Large intestine (tissue), 3 donors: ENCODE measurements around the gene MPC1L. TPM values are rescaled to one million over a fixed set of nuclear protein-coding genes. Genes with fewer than 3 reads are reported as not detected.
"Not testable (repeated sequence)": the region's sequence is repeated elsewhere in the genome, so short reads cannot be mapped to it uniquely, and the experiment has no call there.

Source experiments
- DNase-seq, 2 donors: peaks; one replicate each; pipeline versions ENCODE4 v3.0.0 to v3.0.0-alpha.2; 2013
- H3K27ac ChIP-seq: one replicate; pipeline ENCODE4 v1.5.1; 2013; ENCODE audit warnings: low read length
- H3K27me3 ChIP-seq: 2 replicates; pipeline ENCODE4 v1.6.1; 2013; ENCODE audit warnings: low read length; ENCODE audit not compliant: control insufficient read depth, insufficient read depth
- H3K36me3 ChIP-seq: 2 replicates; pipeline ENCODE4 v1.6.1; 2013; ENCODE audit warnings: low read length; ENCODE audit not compliant: control insufficient read depth, insufficient read depth
- H3K4me1 ChIP-seq: one replicate; pipeline ENCODE4 v1.6.1; 2013; ENCODE audit warnings: low read length; ENCODE audit not compliant: control insufficient read depth, insufficient read depth
- H3K4me3 ChIP-seq: one replicate; pipeline ENCODE4 v1.5.1; 2013; ENCODE audit warnings: low read length
- H3K9me3 ChIP-seq: one replicate; pipeline ENCODE4 v1.6.1; 2013; ENCODE audit warnings: mild to moderate bottlenecking, low read depth, low read length, moderate library complexity; ENCODE audit not compliant: control insufficient read depth
- WGBS: methylation state at CpG from one replicate; pipeline ENCODE4 v1.1.5; 2013; ENCODE audit warnings: low lambda C conversion rate; ENCODE audit not compliant: insufficient coverage; 5-methylcytosine and 5-hydroxymethylcytosine counted together
- polyA plus RNA-seq: library from polyadenylated mRNA; unstranded; fragments of 120-200 nt; gene quantifications from one replicate; pipeline ENCODE4 v1.2.1, GENCODE V29; 2013

Gene MPC1L
- polyA plus RNA-seq, 1 donor: not detected

DNA sequence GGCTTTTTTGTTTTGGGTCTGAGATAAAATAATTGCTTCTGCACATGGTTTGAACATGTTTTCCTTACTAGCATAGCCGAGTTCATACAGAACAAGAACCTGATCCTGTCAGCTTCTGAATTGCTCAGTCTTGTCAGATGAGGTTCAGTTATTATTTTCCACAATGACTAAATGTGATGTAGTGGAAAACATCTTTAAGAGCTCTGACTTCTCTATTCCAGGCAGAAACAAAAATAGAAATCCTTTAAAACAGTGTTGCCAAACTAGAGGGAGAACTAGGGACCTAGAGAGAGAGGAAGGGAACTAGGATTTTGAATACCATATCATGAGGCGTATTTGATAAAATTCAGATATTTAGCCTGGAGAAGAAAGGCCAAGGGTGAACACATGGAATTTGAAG is 40.4 kb upstream of the MPC1L start:
- Histone ChIP-seq H3K4me3 (no peak overlapping the region), H3K27me3 (no peaks in the 10 kb centered on the region), H3K4me1 (peaks cover 6% of the 10 kb centered on the region), H3K27ac (no peak overlapping the region), H3K36me3 (no peaks in the 10 kb centered on the region), H3K9me3 (no peaks in the 10 kb centered on the region)
- no CpG with 5 or more reads among the region's 2 CpGs for WGBS
- DNase-seq: no peak

DNA sequence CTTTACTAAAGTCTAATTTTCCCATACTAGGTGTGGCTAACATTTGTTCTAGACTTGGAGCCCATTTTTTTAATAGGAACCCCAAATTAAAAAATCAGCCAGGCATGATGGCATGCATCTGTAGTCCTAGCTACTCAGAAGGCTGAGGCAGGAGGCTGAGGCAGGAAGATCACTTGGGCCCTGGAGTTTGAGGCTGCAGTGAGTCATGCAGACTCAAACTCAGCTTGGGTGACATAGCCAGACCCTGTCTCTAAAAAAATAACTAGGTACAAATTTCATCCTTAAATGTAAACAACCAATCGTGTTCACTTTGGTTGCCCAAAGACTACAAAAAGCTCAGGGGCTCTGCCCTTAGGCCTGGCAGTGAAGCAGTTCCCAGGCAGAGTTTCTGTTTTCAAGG is 35.6 kb upstream of the MPC1L start:
- no CpG with 5 or more reads among the region's 1 CpG for WGBS

DNA sequence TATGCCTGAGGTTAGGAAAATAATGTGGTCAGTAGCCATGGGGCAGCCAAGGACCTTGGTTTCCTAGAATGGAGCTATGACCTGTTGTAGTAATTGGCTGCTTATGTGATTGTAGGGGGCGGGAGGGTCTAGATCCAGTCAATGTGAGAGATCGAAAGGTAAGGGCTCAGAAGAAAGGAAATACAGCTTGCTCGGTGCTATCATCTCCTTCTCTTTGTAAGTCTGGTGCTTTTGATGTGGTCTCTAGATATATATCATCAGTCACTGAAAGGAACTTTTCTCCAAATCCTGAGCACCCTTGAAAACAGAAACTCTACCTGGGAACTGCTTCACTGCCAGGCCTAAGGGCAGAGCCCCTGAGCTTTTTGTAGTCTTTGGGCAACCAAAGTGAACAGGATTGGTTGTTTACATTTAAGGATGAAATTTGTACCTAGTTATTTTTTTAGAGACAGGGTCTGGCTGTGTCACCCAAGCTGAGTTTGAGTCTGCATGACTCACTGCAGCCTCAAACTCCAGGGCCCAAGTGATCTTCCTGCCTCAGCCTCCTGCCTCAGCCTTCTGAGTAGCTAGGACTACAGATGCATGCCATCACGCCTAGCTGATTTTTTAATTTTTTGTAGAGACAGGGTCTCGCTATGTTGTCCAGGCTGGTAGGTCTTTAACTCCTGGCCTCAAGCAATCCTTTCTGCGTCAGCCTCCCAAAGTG is 33.5 kb upstream of the MPC1L start:
- peaks cover 13% of the 10 kb centered on the region for H3K36me3 ChIP-seq
- H3K4me3 ChIP-seq, H3K9me3 ChIP-seq, H3K4me1 ChIP-seq, DNase-seq, H3K27ac ChIP-seq, H3K27me3 ChIP-seq: not testable (repeated sequence)
- no CpG with 5 or more reads among the region's 6 CpGs for WGBS

More for the DNA sequence above, 35.6 kb upstream of the MPC1L start:
- H3K36me3 ChIP-seq: peaks cover 13% of the 10 kb centered on the region
- not testable (repeated sequence) for H3K9me3 ChIP-seq, H3K27me3 ChIP-seq, DNase-seq, H3K27ac ChIP-seq, H3K4me3 ChIP-seq, H3K4me1 ChIP-seq

DNA sequence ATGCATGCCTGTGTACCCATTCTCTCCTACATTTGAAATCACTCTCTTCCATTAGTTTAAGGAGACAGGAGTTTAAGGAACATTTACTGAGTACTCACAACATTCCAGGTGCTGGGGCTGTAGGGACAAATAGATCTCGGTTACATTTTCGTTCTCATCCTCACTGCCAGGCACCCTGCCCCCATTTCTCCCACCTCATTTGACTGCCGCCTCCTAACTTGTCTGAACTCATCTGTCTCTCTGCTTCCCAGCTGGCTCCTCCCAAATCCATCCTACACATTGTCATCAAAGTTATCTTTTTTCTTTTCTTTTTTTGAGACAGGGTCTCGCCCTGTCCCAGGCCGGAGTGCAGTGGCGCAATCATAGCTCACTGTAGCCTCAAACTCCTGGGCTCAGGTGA is 19.8 kb upstream of the MPC1L start:
- Histone ChIP-seq H3K36me3 (peaks cover 3% of the 10 kb centered on the region), H3K27me3 (no peaks in the 10 kb centered on the region)
- no CpG with 5 or more reads among the region's 6 CpGs for WGBS

DNA sequence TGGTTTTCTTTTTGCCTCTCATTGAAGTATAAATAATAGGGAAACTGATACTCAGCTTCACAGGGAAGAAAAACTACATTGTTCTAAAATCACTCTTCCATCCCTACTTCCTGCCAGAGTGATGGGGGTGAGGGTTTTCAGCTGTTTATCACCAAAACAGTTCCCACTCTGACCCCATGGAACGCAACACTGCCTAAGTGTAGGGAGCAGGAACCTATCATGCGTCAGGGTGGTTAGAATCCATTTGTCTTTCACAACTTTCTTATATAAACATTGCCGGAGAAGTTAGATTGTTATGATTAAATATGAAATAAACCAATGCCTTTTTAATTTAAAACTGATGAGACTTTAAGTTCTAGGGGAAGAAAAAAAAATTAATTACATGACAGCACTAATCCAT is 15.8 kb upstream of the MPC1L start:
- Histone ChIP-seq H3K27ac (no peak overlapping the region), H3K27me3 (no peaks in the 10 kb centered on the region), H3K36me3 (no peaks in the 10 kb centered on the region), H3K4me1 (no peaks in the 10 kb centered on the region), H3K4me3 (no peak overlapping the region), H3K9me3 (no peaks in the 10 kb centered on the region)
- no CpG with 5 or more reads among the region's 3 CpGs for WGBS
- no peak for DNase-seq

More for the DNA sequence above, 19.8 kb upstream of the MPC1L start:
- no peak overlapping the region for H3K27ac ChIP-seq
- H3K9me3 ChIP-seq: no peaks in the 10 kb centered on the region
- no peak for DNase-seq
- H3K4me1 ChIP-seq: no peaks in the 10 kb centered on the region
- H3K4me3 ChIP-seq: no peak overlapping the region

DNA sequence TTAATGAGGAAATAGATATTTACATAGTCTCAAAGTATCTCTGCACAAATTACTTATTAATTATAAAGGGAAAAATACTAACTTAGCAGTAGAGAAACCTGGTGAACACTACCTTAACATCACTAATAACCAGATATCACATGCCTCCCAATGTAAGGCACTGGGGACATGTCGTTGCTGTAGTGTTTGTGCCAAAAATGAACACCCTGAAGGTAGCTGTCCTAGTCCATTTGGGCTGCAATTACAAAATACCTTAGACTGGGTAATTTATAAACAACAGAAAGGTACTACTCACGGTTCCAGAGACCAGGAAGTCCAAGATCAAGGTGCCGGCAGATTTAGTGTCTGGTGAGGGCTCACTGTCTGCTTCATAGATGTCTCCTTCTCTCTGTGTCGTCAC is 10.7 kb upstream of the MPC1L start:
- Histone ChIP-seq H3K4me1 (no peaks in the 10 kb centered on the region), H3K27me3 (no peaks in the 10 kb centered on the region), H3K27ac (no peak overlapping the region), H3K9me3 (no peaks in the 10 kb centered on the region), H3K4me3 (no peak overlapping the region), H3K36me3 (no peaks in the 10 kb centered on the region)
- DNase-seq: no peak
- WGBS: no CpG with 5 or more reads among the region's 4 CpGs

DNA sequence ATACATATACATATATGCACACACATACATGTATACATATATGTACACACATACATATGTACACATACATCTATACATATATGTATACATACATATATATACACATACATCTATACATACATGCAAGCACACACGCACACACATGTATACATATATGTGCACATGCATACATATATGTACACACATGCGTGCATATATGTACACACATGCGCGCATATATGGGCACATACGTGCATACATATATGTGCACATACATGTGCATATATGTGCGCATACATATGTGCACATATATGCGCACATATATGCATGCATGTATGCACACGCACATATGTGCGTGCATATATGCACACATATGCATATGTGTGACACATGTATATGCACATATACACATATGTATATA is 7.3 kb upstream of the MPC1L start:
- H3K9me3 ChIP-seq: no peaks in the 10 kb centered on the region
- no peaks in the 10 kb centered on the region for H3K36me3 ChIP-seq
- H3K27me3 ChIP-seq: no peaks in the 10 kb centered on the region
- no peak overlapping the region for H3K27ac ChIP-seq
- no CpG with 5 or more reads among the region's 9 CpGs for WGBS
- H3K4me3 ChIP-seq: no peak overlapping the region
- DNase-seq: no peak
- H3K4me1 ChIP-seq: no peaks in the 10 kb centered on the region

DNA sequence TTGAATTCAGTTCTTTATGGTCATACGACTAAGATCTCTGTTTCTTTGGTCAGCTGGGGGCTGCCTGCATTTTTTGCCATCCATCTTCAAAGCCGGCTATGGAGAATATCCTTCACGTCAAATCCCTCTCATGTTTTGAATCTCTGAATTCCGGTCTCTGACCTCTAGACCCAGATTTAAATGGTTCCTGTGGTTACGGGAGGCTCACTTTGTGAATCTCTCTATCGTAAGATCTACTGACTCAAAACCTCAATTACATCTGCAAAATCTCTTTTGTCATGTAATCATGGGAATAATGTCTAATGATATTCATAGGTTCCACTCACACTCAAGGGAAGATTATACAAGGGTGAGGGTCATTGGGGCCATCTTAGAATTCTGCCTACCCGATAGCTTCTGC is 5.7 kb upstream of the MPC1L start:
- no peak overlapping the region for H3K4me3 ChIP-seq
- H3K27ac ChIP-seq: no peak overlapping the region
- H3K36me3 ChIP-seq: no peaks in the 10 kb centered on the region
- DNase-seq: no peak
- no peaks in the 10 kb centered on the region for H3K9me3 ChIP-seq
- no CpG with 5 or more reads among the region's 7 CpGs for WGBS
- H3K27me3 ChIP-seq: no peaks in the 10 kb centered on the region
- no peaks in the 10 kb centered on the region for H3K4me1 ChIP-seq

DNA sequence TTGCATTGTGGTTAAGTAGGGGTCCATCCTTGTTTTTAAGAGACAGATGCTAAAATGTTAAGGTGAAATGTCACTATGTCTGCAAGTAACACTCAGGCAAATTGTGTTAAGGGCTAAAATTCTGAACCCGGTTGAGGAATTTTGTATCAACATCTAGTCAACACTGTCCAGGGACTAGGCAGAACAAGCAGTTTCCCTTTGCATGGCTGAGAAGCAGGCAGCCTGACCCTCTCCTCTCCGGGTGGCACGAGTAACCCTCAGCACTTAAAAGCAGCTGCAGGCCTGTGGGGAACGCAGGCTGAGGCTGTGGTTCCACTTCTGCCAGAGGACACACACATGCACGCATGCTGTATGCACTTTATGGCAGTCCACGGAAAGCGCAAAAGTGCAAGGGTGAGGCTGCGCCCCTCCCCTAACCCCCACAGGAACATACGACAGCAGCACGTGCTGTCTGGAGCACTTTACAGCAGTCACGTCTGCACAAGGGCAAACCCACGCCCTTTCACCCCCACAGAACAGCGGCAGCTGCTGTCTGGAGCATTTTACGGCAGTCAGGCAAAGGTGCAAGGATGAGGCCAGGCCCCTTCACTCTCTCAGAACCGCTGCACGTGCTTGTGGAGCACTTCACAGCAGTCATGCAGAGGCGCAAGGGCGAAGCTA is 619 bp upstream of the MPC1L start:
- DNase-seq: peak; percentile 51 to 83

DNA sequence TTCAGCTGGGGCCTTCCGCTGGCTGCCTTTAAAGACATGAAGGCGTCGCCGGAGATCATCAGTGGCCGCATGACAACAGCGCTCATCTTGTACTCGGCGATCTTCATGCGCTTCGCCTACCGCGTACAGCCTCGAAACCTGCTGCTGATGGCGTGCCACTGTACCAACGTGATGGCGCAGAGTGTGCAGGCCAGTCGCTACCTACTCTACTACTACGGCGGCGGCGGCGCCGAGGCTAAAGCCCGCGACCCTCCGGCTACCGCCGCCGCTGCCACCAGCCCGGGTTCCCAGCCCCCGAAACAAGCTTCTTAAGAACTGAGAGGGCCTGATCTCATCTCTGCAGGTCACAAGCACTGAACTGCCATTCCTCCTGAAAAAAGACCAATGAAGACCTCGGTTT is 437 bp downstream of the MPC1L start:
- H3K36me3 ChIP-seq: peaks cover 5% of the 10 kb centered on the region
- no peaks in the 10 kb centered on the region for H3K27me3 ChIP-seq
- DNase-seq: no peak
- no CpG with 5 or more reads among the region's 32 CpGs for WGBS
- no peak overlapping the region for H3K27ac ChIP-seq
- H3K4me3 ChIP-seq: no peak overlapping the region
- peaks cover 11% of the 10 kb centered on the region for H3K9me3 ChIP-seq
- H3K4me1 ChIP-seq: no peaks in the 10 kb centered on the region

More for the DNA sequence above, 619 bp upstream of the MPC1L start:
- Histone ChIP-seq H3K36me3 (peaks cover 1% of the 10 kb centered on the region), H3K4me3 (no peak overlapping the region), H3K4me1 (no peaks in the 10 kb centered on the region), H3K9me3 (peaks cover 11% of the 10 kb centered on the region), H3K27me3 (no peaks in the 10 kb centered on the region), H3K27ac (no peak overlapping the region)
- WGBS: no CpG with 5 or more reads among the region's 18 CpGs

DNA sequence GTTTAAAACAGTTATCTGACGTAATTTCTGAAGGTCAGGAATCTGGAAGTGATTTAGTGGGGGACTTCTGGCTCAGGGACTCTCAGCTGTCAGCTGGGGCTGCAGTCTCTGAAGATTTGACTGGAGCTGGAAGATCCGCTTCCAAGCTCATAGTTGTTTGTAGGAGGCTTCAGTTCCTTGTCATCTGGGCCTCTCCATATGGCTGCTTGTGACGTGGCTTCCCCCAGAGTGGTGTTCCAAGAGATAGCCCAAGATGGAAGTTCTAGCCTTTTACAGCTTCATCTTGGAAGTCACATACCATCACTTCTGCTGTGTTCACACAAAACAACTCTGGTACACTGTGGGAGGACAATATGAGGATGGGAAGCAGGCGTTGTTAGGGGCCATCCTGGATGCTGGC is 2.1 kb downstream of the MPC1L start:
- Histone ChIP-seq H3K36me3 (peaks cover 12% of the 10 kb centered on the region), H3K4me3 (no peak overlapping the region), H3K27ac (no peak overlapping the region), H3K27me3 (no peaks in the 10 kb centered on the region), H3K4me1 (no peaks in the 10 kb centered on the region), H3K9me3 (peaks cover 11% of the 10 kb centered on the region)
- no peak for DNase-seq
- WGBS: no CpG with 5 or more reads among the region's 4 CpGs
